Inflammatory macrophage (primary cell): ENCODE measurements around the gene COL6A2.

Experiments
- DNase-seq, 2 donors: peaks; one replicate each; pipeline ENCODE4 v3.0.0-alpha.2; 2020 to 2022

COL6A2 gene

DNA sequence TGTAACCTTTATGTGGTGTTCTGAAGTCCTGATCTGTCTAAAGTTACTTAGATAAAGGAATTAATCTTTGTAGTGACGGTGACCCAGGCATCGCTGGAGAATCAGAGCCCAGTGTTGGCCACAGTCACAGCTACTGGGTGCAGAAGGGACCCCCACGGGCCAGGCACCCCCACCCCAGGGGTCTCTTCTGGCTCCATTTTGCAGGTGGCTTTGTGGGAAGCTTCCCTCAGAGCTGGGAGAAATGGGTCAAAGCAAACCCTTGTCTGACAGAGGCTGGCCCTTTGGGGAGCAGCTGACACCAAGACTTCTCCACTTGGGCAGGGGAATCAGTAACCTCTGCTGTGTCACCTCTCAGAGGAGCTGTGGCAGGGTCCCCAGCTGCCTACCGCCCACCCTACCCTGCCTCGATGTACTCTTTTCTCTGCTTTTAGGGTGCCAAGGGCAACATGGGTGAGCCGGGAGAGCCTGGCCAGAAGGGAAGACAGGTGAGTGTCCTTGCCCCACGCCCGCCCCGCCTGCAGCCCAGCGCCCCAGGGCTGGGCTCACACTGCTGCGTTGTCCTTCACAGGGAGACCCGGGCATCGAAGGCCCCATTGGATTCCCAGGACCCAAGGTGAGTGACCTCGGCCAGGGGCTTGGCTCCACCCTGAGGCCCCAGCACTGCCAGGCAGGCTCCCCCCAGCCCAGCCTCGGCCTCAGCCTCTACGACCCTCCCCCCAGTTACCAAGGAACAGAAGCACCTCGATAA lies 17.7 kb downstream of the COL6A2 start:
- no peak for DNase-seq

DNA sequence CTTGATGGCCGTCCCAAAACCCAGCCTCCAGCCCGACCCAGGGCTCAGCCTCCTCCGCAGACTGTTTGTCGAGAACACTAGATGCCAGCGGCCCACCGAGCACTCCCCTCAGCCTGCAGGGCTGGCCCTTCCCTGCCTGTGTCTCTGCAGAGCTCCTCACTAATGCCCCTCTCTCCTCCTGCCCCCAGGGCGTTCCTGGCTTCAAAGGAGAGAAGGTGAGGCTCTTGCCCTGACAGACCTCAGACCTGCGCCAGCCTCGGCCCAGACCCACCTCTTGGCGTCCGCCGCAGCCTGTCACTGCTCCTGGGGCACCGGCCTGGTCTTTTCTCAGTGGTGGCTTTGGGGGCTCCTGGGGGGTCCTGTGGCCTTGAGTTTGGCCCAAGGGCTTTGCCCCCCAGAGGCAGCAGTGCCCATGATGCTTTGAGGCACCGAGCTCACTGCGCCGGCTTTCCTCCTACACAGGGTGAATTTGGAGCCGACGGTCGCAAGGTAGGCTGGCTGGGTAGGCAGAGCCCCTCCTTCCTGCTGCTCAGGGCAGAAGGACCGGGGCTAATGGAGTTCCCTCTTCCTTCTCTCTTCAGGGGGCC lies 18.4 kb downstream of the COL6A2 start:
- no peak for DNase-seq

DNA sequence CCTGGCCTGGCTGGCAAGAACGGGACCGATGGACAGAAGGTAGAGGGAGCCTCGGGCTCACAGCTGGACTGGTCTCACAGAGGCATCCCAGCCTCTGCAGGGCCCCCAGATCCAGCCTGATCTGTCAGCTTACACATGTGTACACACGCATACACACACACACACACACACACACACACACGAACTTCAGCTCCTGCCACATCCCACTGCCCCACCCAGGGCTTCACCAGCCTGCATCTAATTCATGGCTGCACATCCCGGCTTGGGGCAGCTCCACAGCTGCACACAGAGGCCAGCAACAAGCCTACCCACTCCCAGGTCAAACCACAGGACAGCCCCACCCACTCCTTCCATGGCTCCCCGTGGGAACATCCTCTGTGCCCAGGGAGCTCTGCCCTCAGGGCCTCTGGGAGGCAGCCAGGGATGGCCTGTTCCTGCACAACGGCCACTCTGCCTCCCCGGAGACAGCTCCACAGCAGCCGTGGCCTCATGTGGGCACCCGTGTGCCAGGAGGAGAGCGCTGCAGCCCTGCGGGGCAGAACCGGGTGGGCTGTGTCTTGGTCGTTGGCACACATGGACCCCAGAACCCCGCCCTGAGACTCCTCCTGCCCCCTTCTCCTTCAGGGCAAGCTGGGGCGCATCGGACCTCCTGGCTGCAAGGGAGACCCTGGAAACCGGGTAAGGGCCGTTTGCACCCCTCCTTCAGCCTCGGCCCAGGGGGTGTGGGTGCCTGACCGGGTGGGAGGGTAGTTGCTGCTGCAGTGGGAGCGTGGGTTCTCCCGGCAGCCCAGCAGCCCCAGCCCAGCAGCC lies 19.1 kb downstream of the COL6A2 start:
- DNase-seq, result no peak

DNA sequence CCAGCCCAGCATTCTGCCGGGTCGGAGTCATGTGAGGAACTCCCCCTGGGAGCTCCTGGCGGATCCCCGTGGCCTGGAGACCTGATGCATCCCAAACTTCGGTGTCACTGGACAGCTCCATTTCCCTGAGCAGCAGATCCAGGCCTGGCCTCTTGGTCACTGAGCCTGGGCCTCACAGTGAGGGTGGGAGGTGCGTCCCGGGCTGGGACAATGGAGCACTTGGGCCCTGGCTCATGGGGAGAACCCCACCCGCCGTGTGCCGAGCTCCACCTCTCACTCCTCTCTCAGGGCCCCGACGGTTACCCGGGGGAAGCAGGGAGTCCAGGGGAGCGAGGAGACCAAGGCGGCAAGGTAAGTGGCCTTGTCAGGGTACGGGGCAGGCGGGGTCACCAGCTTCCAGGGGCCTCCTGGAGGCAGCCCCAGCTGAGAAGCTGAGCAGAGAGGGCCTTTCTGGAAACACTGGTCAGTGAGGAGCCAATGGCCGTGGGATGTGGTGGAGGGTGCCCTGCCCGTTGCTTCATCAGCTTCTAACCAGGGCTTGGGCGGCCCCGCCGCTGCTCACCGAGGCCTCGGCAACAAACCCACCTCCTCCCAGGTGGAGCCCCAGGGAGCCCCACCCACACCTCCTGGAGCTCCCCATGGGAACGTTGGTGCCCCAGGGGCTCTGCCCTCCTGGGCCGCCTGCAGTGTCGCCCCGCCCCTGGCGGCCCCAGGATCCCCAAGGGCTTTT lies 19.8 kb downstream of the COL6A2 start:
- DNase-seq, result no peak

DNA sequence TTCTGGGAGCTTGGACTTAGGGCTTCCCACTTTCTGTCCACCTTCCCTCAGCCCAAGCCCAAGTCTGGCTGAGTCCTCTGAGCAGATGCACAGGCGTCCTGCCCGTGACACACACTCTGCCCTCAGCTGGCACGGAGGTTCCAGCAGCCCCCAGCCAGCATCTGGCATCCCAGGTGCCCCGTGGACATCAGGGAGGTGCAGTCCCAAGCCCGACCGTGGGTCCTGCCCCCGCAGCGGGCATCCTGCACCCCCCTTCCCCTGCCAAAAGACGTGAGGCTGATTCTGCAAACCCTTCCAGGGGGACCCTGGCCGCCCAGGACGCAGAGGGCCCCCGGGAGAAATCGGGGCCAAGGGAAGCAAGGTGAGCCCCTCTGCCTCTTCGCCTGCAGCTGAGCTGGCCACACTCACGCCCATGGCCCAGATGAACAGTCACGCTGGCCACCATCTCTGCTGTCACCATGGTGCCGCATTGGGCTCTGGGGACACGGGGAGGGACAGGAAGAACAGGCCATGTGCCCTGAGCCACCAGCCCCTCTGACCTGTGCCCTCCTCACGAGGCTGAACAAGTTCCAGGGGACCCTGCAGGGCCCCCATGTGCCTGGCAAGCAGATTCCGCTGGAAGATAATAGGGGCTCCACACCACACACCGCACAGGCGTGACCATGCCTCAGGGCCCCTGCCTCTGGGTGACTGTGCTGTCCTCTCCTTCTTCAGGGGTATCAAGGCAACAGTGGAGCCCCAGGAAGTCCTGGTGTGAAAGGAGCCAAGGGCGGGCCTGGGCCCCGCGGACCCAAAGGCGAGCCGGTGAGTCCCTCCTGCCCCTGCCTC lies 20.6 kb downstream of the COL6A2 start:
- no peak for DNase-seq

DNA sequence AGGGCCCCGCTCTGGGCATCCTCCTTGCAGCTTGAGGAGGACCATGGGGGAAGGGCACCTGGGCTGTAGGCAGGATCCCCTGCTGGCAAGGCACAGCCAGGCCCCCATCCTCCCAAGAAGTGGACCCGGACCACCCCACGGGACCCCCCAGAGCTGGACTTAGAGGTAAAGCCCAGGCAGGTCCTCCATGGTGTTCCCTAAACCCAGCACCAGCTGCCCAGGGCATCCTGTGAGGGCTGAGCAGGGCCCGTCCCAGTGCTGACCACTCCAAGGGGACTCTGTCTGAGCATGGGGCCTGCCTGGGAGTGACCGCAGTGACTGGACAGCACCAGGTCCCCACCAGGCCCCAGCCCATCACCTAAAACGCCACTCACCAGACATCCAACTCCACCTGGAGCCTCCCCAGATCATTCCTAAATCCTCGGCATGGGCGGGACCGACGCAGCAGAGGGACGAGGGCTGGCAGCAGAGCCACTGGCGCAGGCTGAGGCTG lies 21.3 kb downstream of the COL6A2 start:
- no peak for DNase-seq

DNA sequence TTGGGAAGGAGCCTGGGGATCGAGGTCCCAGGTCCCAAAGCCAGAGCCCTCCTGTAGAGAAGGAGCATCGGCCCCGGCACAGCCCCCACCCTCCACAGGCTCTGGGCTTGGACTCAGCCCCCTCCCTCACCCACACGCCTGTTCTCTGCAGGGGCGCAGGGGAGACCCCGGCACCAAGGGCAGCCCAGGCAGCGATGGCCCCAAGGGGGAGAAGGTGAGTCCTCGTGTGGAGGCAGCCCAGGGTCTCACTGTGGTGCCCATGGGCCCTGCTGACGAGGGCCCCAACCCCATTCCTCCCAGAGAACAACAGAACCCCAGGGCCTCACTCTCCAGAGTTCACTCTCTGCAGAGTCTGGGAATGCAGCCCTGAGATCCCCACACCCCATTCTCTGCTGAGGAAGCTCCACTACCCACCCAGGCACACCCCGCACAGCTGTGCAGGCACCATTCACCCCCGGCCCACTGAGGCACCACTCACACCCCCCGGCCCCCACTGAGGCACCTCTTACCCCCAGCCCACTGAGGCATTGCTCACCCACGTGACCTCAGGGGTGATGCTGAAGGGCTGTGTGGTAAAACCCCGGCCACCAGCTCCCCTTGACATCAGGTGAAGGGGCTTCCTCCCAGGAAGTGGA lies 21.8 kb downstream of the COL6A2 start:
- no peak for DNase-seq

DNA sequence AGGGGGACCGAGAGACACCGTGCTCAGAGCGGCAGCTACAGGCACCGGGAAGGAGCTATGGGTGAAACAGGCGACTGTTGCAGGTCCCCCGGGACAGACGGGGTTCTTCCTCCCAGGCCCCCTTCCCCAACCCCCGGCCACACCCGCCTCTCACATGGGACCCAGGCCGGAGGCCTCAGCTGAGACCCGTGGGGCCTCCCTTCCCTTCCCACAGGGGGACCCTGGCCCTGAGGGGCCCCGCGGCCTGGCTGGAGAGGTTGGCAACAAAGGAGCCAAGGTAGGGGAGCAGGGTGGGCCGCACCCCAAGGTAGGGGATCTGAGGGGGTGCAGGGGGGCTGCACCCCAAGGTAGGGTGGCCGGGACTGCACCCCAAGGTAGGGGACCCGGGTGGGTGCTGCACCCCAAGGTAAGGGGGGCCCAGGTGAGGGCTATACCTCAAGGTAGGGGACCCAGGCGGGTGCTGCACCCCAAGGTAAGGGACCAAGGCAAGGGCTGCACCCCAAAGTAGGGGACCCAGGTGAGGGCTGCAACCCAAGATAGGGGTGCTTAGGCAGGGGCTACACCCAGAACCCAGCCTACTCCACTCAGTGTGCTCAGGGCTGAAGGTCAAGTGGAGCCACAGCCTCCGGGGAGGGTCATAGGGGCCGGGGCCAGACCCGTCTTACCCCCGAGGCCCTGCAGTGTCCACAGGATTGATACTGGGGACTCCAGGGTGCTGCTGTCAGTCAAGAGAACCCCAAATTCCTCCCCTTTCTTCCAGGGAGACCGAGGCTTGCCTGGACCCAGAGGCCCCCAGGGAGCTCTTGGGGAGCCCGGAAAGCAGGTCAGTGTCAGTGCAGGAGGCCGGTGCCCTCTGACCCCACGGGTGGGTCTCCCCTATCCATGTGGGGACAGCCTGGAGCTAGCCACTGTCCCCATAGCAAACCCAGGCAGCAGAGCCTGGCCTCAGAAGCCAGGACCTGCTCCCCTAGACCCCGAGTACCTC lies 22.7 kb downstream of the COL6A2 start:
- no peak for DNase-seq

DNA sequence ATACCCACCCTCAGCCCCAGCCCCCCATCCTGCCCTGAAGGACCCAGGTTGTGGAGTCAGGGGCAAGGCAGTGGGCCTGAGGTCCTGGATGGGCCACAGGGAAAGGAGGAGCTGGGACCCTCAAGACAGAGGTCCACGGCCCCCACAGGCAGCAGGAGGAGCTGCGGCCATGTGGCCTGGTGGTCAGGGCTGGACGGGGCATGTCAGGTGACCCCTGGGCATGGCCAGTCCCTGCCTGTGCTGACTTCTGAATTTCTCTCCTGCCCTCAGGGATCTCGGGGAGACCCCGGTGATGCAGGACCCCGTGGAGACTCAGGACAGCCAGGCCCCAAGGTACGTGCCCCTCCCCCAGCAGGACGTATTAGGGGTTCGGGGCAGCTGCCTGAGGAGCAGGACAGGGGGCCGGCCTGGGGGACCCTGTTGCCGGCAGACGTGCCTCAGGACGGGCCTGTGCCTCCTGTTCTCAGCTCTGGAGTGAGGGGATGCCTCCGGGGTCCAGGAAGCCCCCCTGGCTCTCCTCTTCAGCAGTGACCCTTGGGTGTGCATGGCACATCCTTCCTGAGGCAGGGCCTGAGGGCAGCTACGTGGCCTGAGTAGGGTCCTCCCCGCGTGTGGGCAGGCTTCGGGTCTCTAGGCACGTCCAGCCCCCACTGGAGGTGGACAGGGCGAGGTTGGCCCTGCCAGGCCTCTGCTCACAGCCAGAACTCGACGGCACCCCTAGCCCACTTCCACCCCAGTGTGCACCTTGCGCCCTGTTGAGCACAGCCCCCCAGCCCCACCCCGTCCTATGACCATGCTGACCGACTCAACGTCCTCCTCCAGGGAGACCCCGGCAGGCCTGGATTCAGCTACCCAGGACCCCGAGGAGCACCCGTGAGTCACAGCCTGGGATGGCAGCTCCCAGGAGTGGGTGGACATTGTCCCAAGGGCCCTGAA lies 23.6 kb downstream of the COL6A2 start:
- DNase-seq, result no peak

DNA sequence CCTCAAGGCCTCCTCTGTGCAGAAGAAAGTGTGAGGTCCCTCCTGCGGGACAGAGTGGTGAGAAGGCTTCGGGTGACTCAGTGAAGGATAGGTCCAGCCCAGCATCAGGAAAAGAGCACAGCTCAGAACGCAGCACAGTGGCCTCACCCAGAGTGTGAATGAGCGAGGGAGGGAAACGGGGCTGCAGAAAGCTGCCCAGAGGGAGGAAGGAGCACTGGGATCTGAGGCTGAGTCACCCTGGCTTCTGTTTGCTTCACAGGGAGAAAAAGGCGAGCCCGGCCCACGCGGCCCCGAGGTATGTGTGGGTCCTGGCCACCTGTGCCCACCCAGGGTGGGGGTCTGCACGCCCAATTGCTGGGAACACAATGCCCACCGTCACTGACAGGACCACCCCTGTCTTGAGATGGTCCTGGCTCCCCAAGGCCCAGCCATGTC lies 24.3 kb downstream of the COL6A2 start:
- no peak for DNase-seq

DNA sequence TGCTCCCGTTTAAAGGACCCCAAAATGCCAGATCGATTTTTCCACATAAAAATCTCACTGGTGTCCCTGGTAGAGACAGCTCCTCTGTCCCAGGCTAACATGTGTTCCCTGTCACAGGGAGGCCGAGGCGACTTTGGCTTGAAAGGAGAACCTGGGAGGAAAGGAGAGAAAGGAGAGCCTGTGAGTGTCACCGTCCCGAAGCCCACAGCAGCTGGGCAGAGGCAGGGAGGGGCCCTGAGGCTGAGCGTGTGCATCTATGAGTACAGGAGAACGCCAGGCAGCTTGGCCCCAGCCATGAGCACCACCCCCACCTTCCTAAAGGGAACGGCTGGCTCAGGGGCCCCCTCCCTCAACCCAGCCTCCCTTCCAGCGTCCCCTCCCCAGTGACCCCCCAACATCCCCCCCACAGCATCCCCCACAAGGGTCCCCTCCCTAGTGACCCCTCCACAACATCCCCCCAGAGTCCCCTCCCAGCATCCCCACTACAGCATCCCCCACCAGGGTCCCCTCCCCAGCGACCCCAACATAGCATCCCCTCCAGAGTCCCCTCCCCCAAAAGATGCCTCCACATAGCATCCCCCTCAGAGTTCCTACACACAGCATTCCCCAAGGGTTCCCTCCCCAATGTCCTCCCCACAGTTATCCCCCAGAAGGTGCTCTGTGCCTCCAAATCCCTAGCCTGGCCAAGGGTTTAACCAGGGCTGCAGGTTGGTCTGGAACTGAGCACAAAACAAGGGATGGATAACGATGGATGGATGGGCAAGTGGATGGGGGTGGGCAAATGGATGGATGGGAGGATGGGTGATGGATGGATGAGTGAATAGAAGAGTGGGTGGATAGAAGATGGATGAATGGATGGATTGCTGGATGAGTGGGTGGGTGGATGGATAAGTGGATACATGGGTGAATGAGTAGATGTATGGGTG lies 25.1 kb downstream of the COL6A2 start:
- DNase-seq, result no peak

DNA sequence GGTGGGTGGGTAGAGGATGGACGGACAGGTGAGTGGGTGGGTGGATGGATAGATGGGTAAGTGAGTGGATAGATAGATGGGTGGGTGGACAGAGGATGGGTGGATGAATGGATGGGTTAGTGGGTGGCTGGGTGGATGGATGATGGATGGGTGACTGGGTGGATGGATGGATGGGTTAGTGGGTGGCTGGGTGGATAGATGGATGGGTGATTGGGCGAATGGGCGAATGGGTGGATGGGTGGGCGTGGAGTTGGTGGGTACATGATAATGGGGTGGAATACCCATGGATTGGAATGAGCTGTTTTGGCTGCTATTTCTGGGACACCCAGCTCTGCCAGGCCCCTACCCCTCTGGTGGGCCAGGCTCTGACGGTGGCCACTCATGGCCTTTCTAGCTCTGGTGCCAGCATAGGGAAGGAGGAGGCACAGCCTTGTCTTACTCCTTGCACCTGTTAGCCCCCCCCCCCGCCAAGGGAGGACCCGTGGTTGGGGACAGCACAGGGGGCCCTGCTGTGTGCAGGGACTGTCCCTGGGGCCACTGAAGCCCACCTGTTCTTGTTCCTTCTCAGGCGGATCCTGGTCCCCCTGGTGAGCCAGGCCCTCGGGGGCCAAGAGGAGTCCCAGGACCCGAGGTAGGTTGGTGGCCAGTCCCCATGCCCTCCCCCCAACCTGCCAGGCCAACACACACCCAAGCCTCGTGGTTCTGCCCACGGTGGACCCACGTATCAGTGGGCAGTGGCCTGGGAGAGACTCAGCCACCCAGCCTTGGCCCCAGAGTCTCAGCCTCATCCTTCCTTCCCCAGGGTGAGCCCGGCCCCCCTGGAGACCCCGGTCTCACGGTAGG lies 26.4 kb downstream of the COL6A2 start:
- DNase-seq, result no peak

DNA sequence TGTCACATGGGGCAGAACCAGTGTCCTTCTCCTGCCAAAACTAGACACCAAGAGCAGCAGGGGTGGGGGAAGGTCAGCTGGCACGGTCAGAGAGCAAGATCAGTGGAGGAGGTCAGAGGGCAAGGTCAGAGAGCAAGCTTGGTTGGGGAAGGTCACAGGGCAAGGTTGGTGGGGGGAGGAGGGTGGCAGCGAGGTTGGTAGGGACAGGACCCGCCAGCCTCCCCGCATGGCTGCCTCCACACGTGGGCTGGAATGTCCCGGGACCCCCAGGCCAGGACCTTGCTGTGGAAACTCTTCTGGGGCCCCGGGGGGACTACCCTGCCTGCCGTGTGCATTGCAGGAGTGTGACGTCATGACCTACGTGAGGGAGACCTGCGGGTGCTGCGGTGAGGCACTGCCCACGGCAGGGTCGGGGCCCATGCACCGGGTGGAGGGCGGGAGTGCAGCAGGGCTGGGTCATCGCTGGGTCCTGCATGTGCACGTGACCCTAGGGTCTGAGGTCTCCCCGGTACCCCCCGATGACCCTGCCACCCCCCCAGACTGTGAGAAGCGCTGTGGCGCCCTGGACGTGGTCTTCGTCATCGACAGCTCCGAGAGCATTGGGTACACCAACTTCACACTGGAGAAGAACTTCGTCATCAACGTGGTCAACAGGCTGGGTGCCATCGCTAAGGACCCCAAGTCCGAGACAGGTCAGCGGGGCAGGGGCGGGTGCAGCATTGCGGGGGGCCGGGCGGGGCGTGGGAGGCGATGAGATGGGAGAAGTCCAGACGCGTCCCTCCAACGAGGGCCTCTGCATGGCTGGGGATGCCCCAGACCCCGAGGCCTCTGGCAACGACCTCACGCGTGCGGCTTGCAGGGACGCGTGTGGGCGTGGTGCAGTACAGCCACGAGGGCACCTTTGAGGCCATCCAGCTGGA lies 27.3 kb downstream of the COL6A2 start:
- no peak for DNase-seq

DNA sequence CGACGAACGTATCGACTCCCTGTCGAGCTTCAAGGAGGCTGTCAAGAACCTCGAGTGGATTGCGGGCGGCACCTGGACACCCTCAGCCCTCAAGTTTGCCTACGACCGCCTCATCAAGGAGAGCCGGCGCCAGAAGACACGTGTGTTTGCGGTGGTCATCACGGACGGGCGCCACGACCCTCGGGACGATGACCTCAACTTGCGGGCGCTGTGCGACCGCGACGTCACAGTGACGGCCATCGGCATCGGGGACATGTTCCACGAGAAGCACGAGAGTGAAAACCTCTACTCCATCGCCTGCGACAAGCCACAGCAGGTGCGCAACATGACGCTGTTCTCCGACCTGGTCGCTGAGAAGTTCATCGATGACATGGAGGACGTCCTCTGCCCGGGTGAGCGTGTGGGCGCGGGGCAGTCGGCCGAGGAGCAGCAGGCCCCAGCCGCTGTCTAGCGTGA lies 28.0 kb downstream of the COL6A2 start:
- no peak for DNase-seq
